Uterus (tissue), 4 donors: ENCODE data around the gene SF3B2. TPM values are rescaled to one million over a fixed set of nuclear protein-coding genes. Genes with fewer than 3 reads are reported as not detected.
A peak's percentile ranks its signal among the peaks of the same experiment; 100 is the strongest.

Experiments
- DNase-seq, 2 donors: peaks; one replicate each; pipeline ENCODE4 v3.0.0-alpha.2; 2019 to 2020
- H3K27ac ChIP-seq, 2 donors: fragments of 200-600 bp; sonication (generic); 1 replicate in 1 of 2; 2 replicates in 1 of 2; pipeline ENCODE4 v1.5.1; 2016 to 2018
- H3K27me3 ChIP-seq, 2 donors: fragments of 200-600 bp; sonication (generic); one replicate each; pipeline ENCODE4 v1.5.1; 2018 to 2019; ENCODE audit warnings: control low read depth in 1 of 2
- H3K36me3 ChIP-seq, 2 donors: fragments of 200-600 bp; sonication (generic); one replicate each; pipeline ENCODE4 v1.5.1; 2019; ENCODE audit warnings: control low read depth in 1 of 2
- H3K4me1 ChIP-seq, 2 donors: fragments of 200-600 bp; sonication (generic); one replicate each; pipeline ENCODE4 v1.5.1; 2018 to 2019; ENCODE audit warnings: control low read depth in 1 of 2
- H3K4me3 ChIP-seq, 2 donors: fragments of 200-600 bp; sonication (generic); 1 replicate in 1 of 2; 2 replicates in 1 of 2; pipeline ENCODE4 v1.5.1; 2018 to 2019; ENCODE audit warnings: mild to moderate bottlenecking in 1 of 2
- H3K9me3 ChIP-seq, 2 donors: fragments of 200-600 bp; sonication (generic); one replicate each; pipeline ENCODE4 v1.5.1; 2019; ENCODE audit warnings: control low read depth in 1 of 2
- POLR2A ChIP-seq, 2 donors: fragments of 450-650 bp; IDR thresholded peaks; one replicate each; pipeline ENCODE4 v1.6.1; 2016; ENCODE audit warnings: antibody characterized with exemption in 2 of 2, mild to moderate bottlenecking in 1 of 2, moderate library complexity in 1 of 2
- intact Hi-C: fragments of 100-400 bp; cut with DNase I; formaldehyde crosslinking; loops from one replicate; pipeline ENCODE4 v1.15.1; 2023; ENCODE audit warnings: low total_unique reads
- total RNA-seq, 4 donors: library from RNA; depleted of rRNA in 3 of 4; stranded (reverse); fragments of >200 nt in 3 of 4; gene quantifications; one replicate each; pipeline versions ENCODE4 v1.1.0 to v1.2.4, GENCODE V29; 2014 to 2023
- TF ChIP-seq, protein P1 (sequence below), 4 experiments: fragments of 200-600 bp in 2 of 4; fragments of 450-650 bp in 2 of 4; sonication (generic) in 2 of 4; IDR thresholded peaks; one replicate each; pipeline ENCODE4 v1.5.1; 2016 to 2019; ENCODE audit warnings: antibody characterized with exemption in 4 of 4, mild to moderate bottlenecking in 2 of 4, moderate library complexity in 1 of 4
- donor health status: DM: yes; HTN: yes; CAD: no.

The SF3B2 gene, protein sequence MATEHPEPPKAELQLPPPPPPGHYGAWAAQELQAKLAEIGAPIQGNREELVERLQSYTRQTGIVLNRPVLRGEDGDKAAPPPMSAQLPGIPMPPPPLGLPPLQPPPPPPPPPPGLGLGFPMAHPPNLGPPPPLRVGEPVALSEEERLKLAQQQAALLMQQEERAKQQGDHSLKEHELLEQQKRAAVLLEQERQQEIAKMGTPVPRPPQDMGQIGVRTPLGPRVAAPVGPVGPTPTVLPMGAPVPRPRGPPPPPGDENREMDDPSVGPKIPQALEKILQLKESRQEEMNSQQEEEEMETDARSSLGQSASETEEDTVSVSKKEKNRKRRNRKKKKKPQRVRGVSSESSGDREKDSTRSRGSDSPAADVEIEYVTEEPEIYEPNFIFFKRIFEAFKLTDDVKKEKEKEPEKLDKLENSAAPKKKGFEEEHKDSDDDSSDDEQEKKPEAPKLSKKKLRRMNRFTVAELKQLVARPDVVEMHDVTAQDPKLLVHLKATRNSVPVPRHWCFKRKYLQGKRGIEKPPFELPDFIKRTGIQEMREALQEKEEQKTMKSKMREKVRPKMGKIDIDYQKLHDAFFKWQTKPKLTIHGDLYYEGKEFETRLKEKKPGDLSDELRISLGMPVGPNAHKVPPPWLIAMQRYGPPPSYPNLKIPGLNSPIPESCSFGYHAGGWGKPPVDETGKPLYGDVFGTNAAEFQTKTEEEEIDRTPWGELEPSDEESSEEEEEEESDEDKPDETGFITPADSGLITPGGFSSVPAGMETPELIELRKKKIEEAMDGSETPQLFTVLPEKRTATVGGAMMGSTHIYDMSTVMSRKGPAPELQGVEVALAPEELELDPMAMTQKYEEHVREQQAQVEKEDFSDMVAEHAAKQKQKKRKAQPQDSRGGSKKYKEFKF
- 100 to 1,000 TPM in 2 of 4 donors, 10 to 100 TPM in 2; 59.9 to 195 (median 106) TPM for total RNA-seq

DNA sequence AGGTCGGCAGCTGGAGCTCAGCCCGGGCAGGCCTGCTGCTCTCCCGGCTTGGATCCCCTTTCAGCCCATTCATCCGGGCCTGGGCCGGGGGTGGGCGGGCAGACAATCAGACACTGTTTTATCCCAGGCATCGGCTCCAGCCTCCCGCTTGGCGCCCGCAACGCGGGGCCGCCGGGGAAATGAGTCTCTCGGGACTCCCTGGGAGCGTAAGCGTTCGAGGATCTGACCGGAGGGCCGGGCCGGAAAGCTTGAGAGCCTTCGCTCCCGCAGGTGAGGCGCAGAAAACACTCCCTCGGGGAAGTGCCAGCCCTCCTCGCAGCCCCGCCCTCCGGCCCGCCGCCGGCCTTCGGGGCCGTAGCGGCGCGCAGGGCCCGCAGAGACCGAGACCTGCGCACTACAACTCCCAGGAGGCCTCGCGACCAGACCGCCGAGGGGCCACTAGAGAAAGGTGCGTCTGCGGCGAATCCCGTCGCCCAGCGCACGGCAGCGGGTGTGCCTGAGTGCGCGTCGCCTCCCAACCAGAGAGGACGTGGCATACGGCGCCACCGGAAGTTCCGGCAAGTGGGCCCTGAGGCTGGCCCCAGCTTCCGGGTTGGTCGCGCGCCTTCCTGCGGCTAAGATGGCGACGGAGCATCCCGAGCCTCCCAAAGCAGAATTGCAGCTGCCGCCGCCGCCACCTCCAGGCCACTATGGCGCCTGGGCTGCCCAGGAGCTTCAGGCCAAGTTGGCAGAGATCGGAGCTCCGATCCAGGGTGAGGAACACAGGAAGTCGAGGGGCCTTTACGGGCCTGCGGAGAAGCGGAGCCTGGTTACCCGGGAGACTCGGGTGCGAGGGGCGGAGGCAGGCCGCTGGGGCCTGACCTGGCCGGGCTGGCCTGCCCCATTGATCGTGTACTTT lies at the start of gene SF3B2:
Gene SF3B2, plus strand, starts transcription at position 599 of the 898 bp plus-strand sequence. Its CDS starts 21 bp downstream, at position 620.
- peak; percentile 96 to 97 for DNase-seq
- H3K4me1 ChIP-seq = peaks cover 0 to 15% of the 10 kb centered on the region in 2 donors
- H3K27me3 ChIP-seq = no peaks in the 10 kb centered on the region
- intact Hi-C loops = no loop called here
- TF ChIP-seq, protein P1, sequence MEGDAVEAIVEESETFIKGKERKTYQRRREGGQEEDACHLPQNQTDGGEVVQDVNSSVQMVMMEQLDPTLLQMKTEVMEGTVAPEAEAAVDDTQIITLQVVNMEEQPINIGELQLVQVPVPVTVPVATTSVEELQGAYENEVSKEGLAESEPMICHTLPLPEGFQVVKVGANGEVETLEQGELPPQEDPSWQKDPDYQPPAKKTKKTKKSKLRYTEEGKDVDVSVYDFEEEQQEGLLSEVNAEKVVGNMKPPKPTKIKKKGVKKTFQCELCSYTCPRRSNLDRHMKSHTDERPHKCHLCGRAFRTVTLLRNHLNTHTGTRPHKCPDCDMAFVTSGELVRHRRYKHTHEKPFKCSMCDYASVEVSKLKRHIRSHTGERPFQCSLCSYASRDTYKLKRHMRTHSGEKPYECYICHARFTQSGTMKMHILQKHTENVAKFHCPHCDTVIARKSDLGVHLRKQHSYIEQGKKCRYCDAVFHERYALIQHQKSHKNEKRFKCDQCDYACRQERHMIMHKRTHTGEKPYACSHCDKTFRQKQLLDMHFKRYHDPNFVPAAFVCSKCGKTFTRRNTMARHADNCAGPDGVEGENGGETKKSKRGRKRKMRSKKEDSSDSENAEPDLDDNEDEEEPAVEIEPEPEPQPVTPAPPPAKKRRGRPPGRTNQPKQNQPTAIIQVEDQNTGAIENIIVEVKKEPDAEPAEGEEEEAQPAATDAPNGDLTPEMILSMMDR (IDR thresholded peaks at IDR 0.05) = peak in 1 of 4 experiments; percentile 15
- TF ChIP-seq POLR2A (IDR thresholded peaks at IDR 0.05) = peak in 1 of 2 donors; percentile 75
- H3K36me3 ChIP-seq = no peaks in the 10 kb centered on the region
- H3K9me3 ChIP-seq = no peaks in the 10 kb centered on the region
- peak within 1 kb of the TSS; percentile 90 to 93 for H3K27ac ChIP-seq
- H3K4me3 ChIP-seq = peak within 1 kb of the TSS; percentile 82 to 96

DNA sequence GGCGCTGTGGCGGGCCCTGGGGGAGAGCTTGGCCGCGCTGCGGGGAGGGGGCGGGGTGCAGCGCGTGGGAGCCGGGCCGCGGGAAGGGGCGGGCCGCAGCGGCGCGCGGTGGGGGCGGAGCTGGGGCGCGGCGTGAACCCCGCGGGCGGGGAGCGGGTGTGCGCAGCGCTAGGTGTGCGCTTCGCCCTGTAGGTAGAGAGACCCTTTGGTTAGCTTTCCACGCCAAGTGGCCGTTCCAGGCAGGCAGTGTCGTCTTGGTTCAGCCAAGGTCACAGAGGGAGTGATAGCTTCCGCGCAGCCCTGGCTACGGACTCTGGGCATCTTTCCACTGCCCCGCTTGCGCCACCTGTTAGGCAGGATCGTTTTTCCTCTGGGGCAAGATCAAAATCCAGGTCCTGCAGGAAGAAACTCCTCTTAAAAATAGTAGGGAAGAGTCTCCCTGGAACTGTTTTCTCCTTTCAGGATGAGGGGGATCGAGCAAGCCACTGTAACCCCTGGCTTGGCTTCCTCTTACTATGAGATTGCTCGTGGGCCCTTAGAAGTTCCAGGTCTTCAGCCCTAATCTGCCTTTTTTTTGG lies 49.4 kb upstream of the SF3B2 start:
- intact Hi-C loops = no loop called here
- DNase-seq = peak; percentile 57 to 63
- H3K27ac ChIP-seq = peak overlapping the region; percentile 89 to 95
- H3K9me3 ChIP-seq = no peaks in the 10 kb centered on the region
- no peaks in the 10 kb centered on the region for H3K27me3 ChIP-seq
- peak overlapping the region; percentile 81 to 90 for H3K4me3 ChIP-seq
- no peaks in the 10 kb centered on the region for H3K36me3 ChIP-seq
- TF ChIP-seq, protein P1 (IDR thresholded peaks at IDR 0.05) = peak in 1 of 4 experiments; percentile 17
- no peak for TF ChIP-seq POLR2A (IDR thresholded peaks at IDR 0.05)
- H3K4me1 ChIP-seq = peaks cover 6 to 12% of the 10 kb centered on the region in 2 donors

DNA sequence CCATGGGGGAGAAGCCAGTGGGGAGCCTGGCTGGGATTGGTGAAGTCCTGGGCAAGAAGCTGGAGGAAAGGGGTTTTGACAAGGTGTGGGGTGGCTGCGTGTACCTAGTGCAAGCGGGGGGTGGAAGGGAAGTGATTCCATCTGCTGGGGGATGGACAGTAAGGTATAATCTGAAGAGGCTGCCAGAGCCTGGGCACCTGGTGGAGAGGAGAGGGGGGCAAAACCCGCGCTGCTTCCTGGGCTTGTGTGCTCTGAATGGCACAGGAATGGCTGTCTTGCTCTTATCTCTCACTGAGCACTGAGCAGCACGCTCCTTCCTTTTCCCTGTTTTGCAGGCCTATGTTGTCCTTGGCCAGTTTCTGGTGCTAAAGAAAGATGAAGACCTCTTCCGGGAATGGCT lies 48.9 kb upstream of the SF3B2 start:
- Histone ChIP-seq H3K4me1 (peaks cover 6 to 12% of the 10 kb centered on the region in 2 donors), H3K4me3 (peak overlapping the region; percentile 81 to 90), H3K36me3 (no peaks in the 10 kb centered on the region), H3K27ac (peak overlapping the region; percentile 89 to 95), H3K27me3 (no peaks in the 10 kb centered on the region), H3K9me3 (no peaks in the 10 kb centered on the region)
- no peak for TF ChIP-seq POLR2A (IDR thresholded peaks at IDR 0.05)
- TF ChIP-seq, protein P1 (IDR thresholded peaks at IDR 0.05) = no peak
- intact Hi-C loops = no loop called here
- DNase-seq = no peak

DNA sequence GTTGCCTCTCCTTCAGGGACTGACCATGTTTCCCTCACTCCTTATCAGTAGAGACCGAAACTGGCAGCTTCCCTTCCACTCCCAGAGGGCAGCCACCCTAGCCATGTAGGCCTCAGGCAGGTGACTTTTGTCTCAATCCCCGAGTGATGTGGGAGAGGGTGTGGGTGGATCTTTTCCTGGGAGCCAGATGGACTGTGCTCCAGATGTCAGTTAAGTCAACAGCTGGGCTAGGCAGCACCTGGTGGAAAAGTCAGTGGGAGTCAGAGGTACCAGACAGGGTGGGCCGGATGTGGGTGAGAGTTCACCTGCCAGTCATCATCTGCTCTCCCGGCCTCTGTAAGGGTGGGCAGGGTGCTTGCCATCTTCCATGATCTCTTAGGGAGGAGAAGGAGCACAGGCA lies 48.0 kb upstream of the SF3B2 start:
- Histone ChIP-seq H3K9me3 (no peaks in the 10 kb centered on the region), H3K4me1 (peaks cover 6 to 11% of the 10 kb centered on the region in 2 donors), H3K36me3 (no peaks in the 10 kb centered on the region), H3K4me3 (no peak overlapping the region), H3K27me3 (no peaks in the 10 kb centered on the region), H3K27ac (no peak overlapping the region)
- intact Hi-C loops = no loop called here
- no peak for TF ChIP-seq POLR2A (IDR thresholded peaks at IDR 0.05)
- TF ChIP-seq, protein P1 (IDR thresholded peaks at IDR 0.05) = no peak
- no peak for DNase-seq
